GM18909 (cell line): ENCODE measurements around the gene WWC2.

Experiments used
- ATAC-seq: cut with Tn5 transposase; IDR thresholded peaks from one replicate; pipeline ENCODE4 v1.9.1; 2021; ENCODE audit warnings: mild to moderate bottlenecking; ENCODE audit not compliant: unreplicated experiment, poor library complexity

WWC2 gene

DNA sequence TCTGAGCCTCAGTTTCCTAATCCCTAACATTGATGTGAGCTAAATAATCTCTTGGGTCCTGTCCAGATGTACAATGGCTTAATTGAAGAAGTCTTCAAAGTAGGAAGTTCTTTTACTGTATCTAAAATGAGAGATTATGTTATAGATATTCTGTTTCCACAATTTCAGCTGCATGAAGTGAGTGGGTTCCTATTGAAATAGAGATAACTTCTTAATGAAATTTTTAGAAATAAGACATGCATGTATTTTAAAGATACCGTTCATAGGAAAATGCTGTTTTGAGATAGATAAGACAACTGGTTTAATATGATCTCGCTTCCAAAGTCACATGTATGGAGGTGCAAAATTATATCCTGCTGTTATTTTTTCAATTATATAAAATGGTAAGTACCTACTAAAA, 149.1 kb downstream of the WWC2 start:
- no peak for ATAC-seq

- ATAC-seq = peak; percentile 71
Measured at GRCh38 chr4:183249854-183250253, 150.8 kb downstream of the WWC2 start.

DNA sequence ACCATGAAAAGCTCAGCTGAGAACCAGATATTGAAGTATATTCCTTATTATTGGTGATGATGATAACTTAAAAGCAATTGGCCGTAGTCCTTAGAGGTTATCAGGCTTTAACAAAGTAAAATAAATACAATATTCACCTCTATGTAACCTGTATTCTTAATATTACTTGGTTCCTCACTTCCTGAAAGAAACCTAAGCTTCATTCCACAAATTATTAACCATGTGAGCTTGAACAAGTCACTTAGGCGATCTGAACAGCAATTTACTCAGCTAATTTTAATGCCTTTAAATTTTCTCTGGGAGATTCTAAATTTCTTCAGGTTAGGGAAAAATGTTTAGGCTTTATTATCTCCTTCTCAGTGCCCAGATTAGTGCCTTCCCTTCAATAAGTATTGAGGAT, 151.8 kb downstream of the WWC2 start:
- ATAC-seq = no peak

- no peak for ATAC-seq
Measured at GRCh38 chr4:183252959-183253358, 153.9 kb downstream of the WWC2 start.

- ATAC-seq = no peak
Measured at GRCh38 chr4:183253451-183253850, 154.4 kb downstream of the WWC2 start.

- ATAC-seq = no peak
Measured at GRCh38 chr4:183254162-183254561, 155.1 kb downstream of the WWC2 start.

GRCh38 chr4:183255487-183255886, 156.4 kb downstream of the WWC2 start:
- ATAC-seq = no peak

DNA sequence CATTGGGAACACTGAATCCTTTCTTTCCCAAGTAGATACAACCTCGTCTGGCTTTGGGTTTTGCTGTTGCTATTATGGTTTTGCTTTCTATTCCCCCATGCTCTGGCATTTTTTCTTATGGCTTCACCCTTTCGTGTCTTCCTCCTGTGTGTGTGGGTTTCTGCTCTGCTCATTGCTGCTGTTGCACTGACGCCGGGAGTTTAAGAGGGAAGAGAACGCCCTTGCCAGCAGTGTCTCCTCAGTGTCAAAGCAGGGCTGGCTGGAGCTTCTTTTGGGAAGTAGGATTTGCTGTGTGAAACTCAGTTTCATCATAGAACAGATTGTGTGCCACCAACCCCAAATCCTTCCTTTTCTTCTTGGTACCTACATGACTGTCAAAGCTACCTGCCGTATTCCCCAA, 157.3 kb downstream of the WWC2 start:
- no peak for ATAC-seq

- ATAC-seq = peak; percentile 68
Measured at GRCh38 chr4:183256756-183257385, 157.8 kb downstream of the WWC2 start.

DNA sequence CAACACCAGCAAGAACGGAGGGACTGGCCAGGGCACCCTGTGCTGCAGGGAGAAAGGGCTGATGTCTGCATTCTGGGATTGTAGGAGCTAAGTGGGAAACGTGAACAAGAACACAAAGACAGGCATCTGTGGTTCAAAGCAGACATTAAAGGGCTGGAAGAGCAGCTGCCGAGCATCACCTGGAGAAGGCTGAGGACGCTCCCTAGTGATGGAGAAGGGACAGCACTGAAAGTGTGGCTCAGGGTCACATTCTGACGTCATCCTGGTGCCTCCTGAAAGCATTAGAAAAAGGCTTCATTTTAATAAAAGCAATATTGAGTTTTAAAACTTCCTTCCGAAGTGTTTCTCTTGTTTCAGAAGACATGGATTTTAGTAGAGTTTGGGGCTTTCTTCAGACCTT, 158.8 kb downstream of the WWC2 start:
- no peak for ATAC-seq

- ATAC-seq = no peak
Measured at GRCh38 chr4:183260491-183261151, 161.6 kb downstream of the WWC2 start.

GRCh38 chr4:183261953-183262775, 163.1 kb downstream of the WWC2 start:
- peak; percentile 97 for ATAC-seq

GRCh38 chr4:183262776-183263100, 163.7 kb downstream of the WWC2 start:
- no peak for ATAC-seq

DNA sequence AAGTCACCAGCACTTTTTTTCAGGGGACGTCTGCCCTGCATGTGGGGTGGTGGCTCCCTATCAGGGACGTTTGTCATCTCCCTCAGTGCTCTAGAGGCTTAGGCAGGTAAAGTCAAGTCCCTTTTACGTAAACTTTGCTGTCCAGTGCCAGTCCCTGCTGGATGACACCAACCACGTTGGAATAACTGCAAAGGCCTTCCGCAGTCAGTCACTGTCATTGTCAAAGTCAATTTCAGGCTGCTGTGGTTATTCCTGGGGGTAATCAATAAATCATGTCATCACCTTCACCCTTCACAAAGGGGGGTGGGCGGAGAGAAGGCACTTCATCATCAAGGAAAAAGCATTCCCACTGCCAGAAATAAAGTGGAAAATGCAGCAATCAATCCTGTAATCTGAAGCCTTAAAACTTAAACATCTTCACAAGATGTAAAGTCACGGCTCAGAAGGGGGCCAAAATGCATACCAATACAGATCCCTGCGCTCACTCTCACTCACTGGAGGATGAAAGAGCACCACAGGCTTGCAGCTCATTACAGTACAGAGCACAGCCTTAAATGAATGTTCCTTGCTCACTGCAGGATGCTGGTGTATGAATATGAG, 164.8 kb downstream of the WWC2 start:
- no peak for ATAC-seq

GRCh38 chr4:183264614-183265013, 165.6 kb downstream of the WWC2 start:
- no peak for ATAC-seq

DNA sequence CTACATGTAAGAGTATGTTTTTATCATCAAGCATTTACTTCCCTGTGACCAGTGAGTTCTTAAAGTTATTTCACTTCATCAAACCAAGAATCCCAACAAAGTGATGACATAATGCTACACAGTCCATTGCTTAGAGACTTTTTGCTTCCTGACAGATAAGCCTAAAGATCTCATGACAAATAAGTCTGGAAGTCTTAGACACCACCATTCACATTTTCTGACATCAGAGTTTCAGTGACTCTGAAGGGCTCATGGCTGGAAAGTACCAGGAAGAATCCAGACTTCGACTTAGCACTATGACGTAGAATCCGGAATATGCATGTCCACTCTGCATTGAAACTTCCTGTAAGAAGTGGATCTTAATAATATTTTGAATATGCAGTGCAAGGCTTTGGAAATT, 167.3 kb downstream of the WWC2 start:
- no peak for ATAC-seq

- ATAC-seq = no peak
Measured at GRCh38 chr4:183268556-183268955, 169.5 kb downstream of the WWC2 start.

DNA sequence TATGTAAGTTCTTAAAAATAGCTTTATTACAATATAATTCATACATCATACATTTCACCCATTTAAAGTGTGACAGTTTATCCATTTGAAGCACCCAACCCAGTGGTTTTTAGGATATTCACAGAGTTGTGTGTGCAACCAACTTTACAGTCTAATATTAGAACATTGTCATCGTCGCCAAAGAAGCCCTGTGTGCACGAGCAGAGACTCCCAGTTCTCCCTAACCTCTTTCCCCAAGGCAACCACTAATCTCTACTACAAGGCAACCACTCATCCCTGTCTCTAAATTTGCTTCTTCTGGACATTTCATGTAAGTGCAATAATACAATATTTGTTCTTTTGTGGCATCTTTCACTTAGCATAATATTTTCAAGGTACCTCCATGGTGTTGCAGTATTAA, 173.3 kb downstream of the WWC2 start:
- ATAC-seq = no peak

GRCh38 chr4:183276106-183276505, 177.0 kb downstream of the WWC2 start:
- no peak for ATAC-seq

- ATAC-seq = no peak
Measured at GRCh38 chr4:183284258-183284785, 185.3 kb downstream of the WWC2 start.

DNA sequence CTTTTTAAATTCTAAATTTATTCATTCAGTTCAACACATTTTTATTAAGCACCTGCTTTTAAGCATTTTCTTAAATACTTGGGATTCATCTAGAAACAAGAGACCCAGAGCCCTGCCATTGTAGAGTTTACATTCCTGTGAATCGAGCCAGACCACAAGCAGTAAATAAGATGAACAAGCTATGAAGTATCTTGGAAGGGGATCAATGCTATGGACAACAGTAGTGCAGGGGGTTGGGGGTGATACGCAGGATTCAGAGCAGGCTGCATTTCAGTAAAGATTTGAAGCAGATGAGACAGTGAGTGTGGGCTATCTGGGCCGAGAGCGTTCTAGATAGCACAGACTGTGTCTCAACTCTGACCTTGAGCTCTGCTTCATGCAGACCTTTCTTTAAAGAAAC, 185.9 kb downstream of the WWC2 start:
- no peak for ATAC-seq
